C1 segment of cervical spinal cord (tissue), 14 donors: Measurements from ENCODE around the gene TM4SF5.
A peak's percentile ranks its signal among the peaks of the same experiment; 100 is the strongest.

Experiments
- DNase-seq, 14 donors: peaks; one replicate each; lab custom pipeline; 2025; lab: John Stamatoyannopoulos, UW

TM4SF5 gene, protein sequence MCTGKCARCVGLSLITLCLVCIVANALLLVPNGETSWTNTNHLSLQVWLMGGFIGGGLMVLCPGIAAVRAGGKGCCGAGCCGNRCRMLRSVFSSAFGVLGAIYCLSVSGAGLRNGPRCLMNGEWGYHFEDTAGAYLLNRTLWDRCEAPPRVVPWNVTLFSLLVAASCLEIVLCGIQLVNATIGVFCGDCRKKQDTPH

GRCh38 chr17:4771519-4772234 is at the start of gene TM4SF5:
TSS of gene TM4SF5 (plus strand) at chr17:4771886. CDS start at chr17:4771923, 37 bp downstream.
- DNase-seq, result peak in 1 of 14 donors; percentile 14

GRCh38 chr17:4722678-4723240 is 48.9 kb upstream of the TM4SF5 start:
- DNase-seq, result no peak

DNA sequence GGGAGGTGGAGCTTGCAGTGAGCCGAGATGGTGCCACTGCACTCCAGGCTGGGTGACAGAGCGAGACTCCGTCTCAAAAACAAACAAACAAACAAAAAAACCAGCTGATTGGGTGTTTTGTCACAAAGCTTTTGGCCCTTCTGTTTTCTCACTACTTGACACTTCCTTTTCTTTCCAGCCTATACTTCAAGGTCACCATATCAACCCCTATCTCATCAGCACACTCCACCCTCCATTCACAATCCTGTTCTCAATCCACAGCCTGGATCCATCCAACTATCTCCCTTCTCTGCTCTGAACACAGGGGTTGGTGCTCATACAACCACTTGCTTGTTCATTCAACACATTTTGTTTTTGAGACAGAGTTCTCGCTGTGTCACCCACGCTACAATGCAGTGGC is 47.0 kb upstream of the TM4SF5 start:
- no peak for DNase-seq

DNA sequence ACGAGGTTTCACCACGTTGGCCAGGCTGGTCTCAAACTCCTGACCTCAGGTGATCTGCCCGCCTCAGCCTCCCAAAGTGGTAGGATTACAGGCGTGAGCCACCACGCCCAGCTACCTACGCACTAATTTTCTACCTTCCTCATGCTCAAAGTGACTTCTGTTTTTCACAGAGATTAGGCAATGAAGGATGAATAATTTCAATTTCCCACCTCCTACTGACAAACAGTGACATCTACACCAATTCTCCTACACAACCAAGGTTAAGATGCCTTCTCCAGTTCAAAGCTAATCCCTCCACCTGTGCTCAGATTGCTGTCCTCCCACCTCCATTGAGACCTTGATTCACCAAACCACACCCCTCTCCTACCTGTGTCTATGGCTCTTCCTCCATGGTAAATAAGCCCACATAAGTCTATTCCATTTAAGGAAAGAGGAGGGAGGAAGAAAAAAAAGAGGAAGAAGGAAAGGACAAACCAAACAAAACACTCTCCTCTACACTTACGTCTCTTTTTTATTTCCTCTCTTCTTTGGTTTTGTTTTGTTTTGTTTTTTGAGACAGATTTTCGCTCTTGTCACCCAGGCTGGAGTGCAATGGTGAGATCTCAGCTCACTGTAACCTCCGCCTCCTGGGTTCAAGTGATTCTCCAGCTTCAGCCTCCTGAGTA is 45.9 kb upstream of the TM4SF5 start:
- DNase-seq, result no peak

- DNase-seq, result no peak
These were observed 43.6 kb upstream of the TM4SF5 start for GRCh38 chr17:4728124-4728523.

DNA sequence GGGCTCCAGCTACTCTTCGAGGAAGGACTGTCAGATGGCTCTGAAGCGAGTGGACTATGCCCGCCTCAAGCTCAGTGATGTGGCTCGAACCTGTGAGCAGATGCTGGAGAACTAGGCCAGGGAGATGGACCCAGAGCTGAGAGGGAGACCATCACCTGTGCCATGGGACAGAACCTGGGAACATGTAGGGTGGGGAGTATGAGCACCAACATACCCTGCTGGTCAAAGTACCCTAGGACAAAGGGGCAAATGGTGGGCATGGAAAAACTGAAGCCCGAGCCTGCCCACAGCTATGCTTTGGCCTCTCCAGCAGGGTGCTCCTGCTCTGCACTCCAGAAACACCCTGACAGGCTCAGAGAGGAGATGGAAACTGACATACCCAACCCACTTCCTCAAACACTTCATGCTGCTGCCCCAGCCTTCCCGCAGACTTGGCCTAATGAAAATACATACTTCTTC is 38.6 kb upstream of the TM4SF5 start:
- peak in 3 of 14 donors; percentile 16 to 35 (median 29) for DNase-seq

GRCh38 chr17:4734857-4735475 is 36.7 kb upstream of the TM4SF5 start:
- DNase-seq, result no peak

GRCh38 chr17:4735876-4736651 is 35.6 kb upstream of the TM4SF5 start:
- peak in 6 of 14 donors; percentile 9 to 48 (median 30) for DNase-seq

DNA sequence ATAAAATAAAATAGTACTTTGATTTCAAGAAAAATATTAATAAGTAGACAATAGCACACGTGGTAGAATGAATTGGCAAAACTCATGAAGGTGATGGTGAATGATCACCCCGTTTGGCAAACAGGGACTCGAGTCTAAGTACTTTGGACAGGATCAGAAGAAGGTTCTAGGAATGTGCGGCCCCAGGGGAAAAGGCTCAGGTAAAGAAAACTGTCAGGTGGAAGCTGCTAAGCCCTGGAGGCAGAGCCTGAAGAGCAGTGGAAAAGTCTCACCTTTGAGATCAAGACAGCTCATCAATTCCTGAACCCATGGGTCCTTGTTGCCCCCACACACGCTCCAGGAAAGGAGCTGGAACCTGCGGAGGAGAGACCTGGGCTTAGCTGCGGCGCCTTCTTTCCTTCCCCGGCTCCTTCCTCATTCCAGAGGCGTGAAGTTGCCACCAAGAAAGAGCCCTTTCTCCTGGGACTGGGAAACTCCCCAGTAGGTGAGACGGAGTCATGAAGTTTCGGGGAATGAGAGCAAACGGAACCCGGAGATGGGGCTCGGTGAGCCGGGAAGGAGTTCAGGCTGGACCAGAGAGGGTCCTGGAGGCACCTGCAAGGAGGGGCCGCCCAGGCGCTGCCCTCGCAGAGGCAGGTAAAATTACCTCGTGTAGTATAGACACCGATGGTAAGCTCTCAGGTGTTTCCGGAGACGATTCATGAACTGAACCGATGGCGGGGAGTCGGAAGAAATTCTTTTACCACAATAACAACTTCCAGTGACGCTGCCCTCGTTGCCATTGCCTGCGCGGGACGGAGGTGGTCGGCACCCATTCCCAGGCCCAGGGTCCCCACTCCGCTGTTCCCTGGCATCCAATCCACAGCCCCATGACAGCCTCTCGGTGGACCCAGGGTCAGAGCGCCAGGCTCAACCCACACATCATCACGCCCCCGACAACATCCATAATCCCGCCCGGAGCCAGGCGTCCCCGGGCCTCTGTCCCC is 33.3 kb upstream of the TM4SF5 start:
- no peak for DNase-seq

DNA sequence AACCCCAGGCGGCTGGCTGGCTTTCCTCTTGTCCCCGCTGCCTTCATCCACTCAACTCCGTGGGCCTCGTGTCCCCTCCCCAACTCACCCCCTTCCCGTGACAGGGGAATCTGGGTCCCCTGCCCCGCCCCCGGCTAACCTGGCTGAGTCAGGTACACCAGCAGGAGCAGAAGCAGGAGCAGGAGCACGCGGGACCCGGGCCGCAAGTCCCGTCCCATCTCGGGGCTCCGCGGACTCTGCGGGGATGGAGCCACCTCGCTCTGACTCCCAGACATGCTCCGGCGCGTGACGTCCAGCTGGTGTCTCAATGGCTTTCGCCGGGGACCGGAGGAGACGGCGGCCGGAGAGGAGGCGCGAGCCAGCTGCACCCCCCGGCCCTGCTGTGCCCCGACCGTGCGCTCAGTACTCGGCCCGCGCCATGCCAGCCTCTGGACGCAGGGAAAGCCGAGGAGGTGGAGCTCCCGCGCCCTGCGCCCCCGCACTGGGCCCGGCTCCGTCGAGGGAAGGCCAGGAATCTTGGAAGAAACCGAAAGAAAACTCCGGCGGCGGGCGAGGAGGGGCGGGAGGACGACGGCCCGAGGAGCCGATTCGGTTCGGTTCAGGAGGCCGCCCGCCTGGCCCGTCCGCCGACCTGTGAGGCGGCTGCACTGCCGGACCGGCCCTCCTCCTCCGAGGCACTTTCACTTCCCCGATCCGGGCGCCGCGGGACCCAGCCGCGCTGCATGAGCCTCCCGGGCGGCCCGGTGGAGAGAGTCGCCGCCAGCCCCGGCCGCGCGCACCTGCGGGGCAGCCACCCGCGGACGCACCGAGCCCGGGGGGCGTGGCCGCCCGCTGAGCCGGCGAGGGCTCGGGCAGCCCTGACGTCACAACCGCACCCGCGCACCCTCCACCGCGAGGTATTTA is 32.3 kb upstream of the TM4SF5 start, which contains the start of the genes CXCL16 and ZMYND15:
TSS of gene CXCL16 (minus strand) at position 807 of the 903 bp plus-strand sequence. CDS start at position 218, 589 bp downstream.
TSS of gene ZMYND15 (plus strand) at position 712 of the 903 bp plus-strand sequence. CDS start 716 bp downstream, outside the sequence.
- DNase-seq, result peak in 7 of 14 donors; percentile 21 to 69 (median 45)

DNA sequence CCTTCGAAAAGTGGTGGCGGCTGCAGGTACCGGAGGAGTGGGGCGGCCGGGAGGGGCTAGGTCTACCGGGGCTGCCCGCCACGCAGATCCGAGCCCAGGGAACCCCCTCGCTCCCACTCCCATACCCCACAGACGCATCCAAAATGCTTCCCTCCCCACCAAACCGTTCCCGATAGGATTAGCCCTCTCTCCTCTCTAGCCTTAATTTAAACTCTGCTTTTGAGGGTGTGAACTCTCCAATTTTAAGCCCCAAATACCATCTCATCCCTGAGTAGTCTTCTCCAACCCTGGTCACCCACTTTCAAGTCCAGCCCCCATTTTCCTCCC is 31.7 kb upstream of the TM4SF5 start:
- DNase-seq, result no peak

GRCh38 chr17:4740584-4740983 is 31.1 kb upstream of the TM4SF5 start:
- DNase-seq, result no peak

DNA sequence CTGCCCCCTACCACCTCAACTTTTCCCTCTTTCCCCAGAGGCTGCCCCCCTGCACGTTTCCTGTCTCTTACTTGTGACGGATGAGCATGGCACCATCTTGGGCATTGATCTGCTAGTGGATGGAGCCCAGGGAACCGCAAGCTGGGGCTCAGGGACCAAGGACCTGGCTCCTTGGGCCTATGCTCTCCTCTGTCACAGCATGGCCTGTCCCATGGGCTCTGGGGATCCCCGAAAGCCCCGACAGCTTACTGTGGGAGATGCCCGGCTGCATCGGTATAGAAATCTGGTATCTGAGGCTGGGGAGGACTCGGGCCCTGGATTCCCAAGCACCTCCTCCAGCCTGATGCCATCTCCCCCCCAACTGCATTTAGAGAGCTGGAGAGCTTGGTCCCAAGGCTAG is 30.1 kb upstream of the TM4SF5 start:
- no peak for DNase-seq

GRCh38 chr17:4742133-4742532 is 29.6 kb upstream of the TM4SF5 start:
- DNase-seq, result no peak

GRCh38 chr17:4742629-4743028 is 29.1 kb upstream of the TM4SF5 start:
- no peak for DNase-seq

- no peak for DNase-seq
These were observed 28.5 kb upstream of the TM4SF5 start for GRCh38 chr17:4743216-4743615.

DNA sequence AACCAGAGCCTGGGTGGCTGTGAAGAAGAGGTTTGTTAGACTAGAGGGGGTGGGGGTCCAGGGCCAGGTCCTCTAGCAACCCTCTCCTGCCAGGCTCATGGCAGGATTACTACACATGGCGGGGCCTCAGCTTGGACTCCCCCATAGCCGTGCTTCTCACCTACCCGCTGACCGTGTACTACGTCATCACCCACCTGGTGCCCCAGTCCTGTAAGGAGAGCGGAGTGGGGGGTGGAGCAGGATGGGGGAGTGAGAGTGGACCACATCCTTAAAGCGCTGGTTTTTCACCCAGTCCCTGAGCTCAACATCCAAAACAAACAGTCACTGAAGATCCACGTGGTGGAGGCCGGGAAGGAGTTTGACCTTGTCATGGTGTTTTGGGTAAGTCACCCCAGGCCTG is 27.8 kb upstream of the TM4SF5 start:
- no peak for DNase-seq
